Measurements from ENCODE around the gene KIAA1549.
"Not testable (repeated sequence)": the region's sequence is repeated elsewhere in the genome, so short reads cannot be mapped to it uniquely, and the experiment has no call there.

The KIAA1549 gene

GRCh38 chr7:138843632-138844580 is 137.3 kb downstream of the KIAA1549 start:
- DNase-seq: no peak

GRCh38 chr7:138842111-138842510 is 139.1 kb downstream of the KIAA1549 start:
- no peak for DNase-seq

GRCh38 chr7:138838166-138838565 is 143.0 kb downstream of the KIAA1549 start:
- DNase-seq: no peak

DNA sequence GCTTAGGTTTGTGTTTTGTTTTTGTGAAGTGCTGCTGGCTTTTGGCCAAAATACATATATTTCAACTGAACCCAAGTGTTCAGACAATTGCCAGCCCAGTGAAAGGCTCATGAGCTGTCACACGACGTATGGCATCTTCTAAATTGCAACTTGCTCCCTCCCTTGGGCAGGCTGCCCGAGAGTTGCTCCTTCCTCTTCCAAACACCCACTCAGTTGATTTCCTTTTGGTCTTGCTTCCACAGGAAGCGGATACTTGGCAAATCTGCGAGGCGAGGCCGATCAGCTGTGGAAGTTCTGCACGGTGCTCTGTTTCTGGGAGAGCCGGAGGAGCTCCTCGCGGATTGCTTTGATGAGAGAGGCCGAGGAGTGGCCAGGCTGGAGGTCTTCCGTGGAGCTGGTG is 143.6 kb downstream of the KIAA1549 start:
- DNase-seq: no peak

DNA sequence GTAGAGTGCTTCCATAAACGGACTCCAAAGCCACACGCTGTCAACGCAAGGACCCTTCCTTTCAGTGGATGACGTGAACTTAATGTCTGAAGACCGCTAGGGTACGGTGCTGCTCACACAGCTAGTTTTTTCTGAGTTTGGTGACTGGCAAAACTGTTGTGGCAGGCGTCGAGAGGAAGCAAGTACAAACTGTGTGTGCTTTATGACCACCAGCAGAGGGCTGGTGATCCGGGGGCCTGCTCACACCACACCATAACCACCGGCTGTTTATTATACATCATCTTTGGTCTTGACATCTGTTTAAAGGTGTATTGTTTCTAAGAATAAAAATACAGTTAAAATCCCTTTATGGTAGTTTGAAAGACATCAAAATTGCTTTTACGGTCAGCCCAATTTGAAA is 146.1 kb downstream of the KIAA1549 start:
- no peak for DNase-seq

DNA sequence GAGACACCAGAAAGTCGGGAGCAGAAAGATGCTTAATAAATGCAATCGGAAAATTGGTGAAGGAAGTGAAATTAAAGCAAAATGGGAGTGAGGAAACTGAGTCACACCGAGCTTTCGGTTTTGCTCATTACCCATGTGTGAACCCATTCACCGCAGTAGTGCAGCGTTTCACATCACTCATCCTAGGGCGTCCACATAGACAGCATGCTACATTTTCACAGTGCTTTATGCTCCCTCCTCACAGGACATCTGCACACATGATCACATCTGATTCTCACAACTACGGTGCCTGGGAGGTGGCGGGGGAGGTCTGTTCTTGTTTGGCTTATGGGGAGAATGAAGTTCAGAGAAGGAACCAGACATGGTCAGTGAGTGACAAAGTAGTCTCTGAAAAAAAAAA is 146.6 kb downstream of the KIAA1549 start:
- no peak for DNase-seq

DNA sequence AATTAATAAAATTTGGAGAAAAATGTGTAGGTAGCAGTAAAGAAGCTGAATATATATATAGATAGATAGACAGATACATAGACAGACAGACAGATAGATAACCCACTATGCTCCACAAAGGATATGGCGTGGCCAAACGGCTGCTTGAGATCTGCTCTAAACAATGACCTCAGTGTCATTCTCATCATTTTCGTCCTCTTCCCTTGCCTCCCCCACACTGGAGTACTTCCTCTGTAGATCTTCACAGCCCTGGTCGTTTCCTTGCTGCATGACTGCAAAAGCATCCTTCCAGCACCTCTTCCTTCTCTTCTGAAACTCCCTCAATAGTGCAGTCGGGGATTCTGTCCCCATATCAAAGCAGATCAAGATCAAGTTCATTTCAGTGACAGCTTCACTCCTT is 147.6 kb downstream of the KIAA1549 start:
- no peak for DNase-seq

- DNase-seq: no peak
These were observed 148.2 kb downstream of the KIAA1549 start for GRCh38 chr7:138832966-138833365.

GRCh38 chr7:138829335-138829734 is 151.9 kb downstream of the KIAA1549 start:
- no peak for DNase-seq

DNA sequence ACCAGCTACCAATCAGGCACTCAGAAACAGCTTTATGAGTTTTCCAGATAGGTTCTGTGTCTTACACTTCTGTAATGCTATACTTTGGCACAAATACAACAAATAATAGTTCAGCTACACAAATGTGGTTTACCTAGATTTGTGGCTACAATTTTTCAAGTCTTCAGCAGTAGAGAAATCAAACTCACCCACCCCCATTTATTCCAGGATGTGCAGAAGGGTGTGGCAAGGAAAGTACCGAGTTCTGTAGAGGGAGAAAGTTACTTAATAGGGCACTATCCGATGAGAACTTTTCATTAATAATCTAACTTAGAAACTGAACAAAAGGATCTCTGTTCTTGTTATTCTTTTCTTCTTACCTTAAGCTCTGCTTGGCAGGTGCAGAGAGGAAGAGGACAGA is 152.9 kb downstream of the KIAA1549 start:
- DNase-seq: no peak

DNA sequence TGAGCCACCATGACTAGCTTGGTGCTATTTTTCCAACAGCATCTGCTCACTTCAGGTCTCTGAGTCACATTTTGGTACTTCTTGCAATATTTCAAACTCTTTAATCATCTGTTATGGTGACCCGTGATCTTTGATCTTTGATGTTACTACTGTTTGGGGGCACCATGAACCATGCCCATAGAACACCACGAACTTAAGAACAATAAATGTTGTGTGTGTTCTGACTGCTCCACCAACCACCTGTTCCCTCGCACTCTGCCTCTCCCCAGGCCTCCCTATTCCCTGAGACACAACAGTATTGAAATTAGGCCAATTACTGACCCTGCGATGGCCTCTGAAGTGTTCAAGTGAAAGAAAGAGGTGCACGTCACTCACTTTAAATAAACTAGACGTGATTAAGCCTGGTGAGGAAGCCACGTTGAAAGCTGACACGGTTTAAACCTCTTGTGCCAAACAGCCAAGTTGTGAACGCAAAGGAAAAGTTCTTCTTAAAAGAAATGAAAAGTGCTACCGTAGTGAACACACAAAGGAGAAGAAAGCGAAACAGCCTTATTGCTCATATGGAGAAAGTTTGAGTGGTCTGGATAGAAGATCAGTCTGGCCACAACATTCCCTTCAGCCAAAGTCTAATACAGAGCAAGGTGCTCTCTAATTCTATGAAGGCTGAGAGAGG is 156.0 kb downstream of the KIAA1549 start:
- no peak for DNase-seq

DNA sequence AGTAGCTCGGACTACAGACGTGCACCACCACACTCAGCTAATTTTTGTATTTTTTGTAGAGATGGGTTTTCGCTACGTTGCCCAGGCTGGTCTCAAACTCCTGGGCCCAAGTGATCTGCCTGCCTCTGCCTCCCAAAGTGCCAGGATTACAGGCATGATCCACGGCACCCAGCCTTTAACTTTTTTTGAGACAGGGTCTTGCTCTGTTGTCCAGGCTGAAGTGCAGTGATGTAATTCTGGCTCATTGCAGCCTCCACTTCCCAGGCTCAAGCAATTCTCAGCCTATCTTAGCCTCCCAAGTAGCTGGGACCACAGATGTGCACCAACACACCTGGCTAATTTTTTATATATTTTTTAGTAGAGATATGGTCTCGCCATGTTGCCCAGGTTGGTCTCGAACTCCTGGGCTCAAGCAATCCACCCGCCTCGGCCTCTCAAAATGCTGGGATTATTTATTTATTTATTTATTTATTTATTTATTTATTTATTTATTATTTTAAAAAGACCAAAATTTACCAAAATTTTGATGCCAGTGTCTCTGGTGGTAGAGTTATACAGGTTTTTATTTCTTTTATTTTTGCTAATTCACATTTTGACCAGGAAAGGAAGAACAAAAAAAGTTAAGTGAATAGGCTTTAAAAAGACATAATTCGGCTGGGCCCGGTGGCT is 158.2 kb downstream of the KIAA1549 start:
- DNase-seq: no peak

DNA sequence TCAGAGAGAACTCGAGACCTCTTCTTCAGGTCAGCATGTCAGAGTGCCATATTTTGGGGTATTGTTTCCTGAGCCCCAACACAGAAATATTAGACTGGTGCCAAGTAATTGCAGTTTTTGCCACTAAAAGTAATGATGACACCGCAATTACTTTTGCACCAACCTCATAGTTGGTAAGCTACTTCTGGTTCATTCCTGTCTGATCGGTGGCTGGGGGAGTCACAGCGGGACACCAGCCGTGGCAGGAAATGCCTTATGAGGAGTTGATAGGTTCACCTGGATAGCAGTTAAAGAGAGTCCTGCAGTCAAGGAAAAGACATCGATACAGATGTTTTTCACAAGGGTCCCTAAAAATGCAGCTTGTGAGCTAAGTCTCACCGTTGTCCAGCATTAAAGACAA is 159.3 kb downstream of the KIAA1549 start:
- DNase-seq: no peak

DNA sequence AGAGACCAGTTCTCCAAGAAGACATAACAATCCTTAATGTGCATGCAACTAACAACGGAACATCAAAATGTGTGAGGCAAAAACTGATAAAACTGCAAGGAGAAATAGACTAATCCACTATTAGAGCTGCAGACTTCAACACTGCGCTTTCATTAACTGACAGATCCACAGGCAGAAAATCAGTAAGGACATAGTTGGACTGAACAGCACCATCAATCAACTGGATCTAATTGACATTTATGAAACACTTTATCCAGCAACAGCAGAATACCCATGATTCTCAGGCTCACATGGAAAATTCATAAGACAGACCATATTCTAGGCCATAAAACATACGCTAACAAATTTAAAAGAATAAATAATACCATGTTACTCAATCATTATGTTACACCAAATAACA is 161.6 kb downstream of the KIAA1549 start:
- DNase-seq: no peak

GRCh38 chr7:138816650-138817049 is 164.5 kb downstream of the KIAA1549 start:
- DNase-seq: no peak

DNA sequence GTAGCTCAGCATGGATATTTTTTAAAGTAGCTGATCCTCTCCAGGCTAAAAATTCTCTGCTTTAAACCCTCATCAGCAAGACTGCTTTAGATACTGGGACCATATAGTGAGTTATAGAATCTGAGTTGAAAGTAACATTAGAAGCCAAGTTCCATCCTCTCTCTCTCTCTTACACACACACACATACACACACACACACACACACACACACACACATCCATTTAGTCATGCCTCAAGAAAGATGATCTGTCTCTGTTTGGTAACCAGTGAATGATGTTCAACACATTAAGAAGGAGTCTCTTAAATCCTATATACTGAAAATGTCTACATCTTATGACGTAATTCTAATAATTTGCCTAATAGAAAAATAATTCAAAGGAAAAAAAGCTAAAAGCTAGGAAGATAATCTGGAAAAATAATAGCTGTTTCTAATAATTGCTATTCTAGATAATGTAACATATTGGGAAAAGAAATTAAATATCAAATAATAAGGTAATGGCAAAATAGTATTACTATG is 166.3 kb downstream of the KIAA1549 start:
- no peak for DNase-seq

DNA sequence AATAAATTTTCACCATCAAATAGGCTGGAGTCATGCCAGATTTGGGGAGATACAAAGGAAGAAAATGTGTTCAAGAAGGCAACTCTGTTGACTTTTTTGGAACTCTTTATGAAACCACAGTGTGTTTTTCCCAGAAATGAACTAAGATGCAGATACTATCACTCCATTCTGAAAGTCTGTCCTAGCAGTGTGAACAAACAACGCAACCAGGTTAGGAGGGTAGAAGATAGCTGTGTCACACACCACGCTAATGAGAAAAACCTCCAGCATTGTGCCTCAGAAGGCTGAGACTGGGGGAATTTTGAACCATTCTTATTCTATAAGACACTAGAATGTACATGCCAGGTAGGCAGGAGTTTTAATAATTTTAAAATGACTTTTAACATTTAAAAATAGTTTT is 167.2 kb downstream of the KIAA1549 start:
- no peak for DNase-seq

DNA sequence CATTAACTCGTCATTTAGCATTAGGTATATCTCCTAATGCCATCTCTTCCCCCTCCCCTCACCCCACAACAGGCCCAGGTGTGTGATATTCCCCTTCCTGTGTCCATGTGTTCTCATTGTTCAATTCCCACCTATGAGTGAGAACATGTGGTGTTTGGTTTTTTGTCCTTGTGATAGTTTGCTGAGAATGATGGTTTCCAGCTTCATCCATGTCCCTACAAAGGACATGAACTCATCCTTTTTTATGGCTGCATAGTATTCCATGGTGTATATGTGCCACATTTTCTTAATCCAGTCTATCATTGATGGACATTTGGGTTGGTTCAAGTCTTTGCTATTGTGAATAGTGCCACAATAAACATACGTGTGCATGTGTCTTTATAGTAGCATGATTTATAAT is 169.9 kb downstream of the KIAA1549 start:
- not testable (repeated sequence) for DNase-seq

GRCh38 chr7:138809346-138809745 is 171.8 kb downstream of the KIAA1549 start:
- DNase-seq: no peak

DNA sequence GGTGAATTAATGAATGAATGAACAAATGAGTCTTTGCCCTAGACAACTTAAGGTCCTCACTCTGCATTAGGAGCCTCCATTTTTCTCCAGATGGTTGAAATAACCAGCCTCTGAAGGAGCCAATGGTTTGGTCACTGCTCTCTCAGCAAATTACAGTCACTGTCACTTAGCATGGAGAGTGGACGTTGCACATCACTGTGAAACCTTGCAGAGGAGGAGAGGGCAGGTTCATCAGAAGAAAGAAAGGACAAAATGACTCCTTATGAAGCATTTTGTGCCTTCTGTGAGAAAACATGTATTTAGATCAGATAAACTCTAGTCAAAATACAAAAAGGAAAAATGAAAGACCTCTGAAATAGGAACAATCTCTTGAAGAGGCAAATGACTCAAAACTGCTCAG is 176.6 kb downstream of the KIAA1549 start:
- no peak for DNase-seq

- DNase-seq: no peak
These were observed 178.5 kb downstream of the KIAA1549 start for GRCh38 chr7:138802706-138803105.

DNA sequence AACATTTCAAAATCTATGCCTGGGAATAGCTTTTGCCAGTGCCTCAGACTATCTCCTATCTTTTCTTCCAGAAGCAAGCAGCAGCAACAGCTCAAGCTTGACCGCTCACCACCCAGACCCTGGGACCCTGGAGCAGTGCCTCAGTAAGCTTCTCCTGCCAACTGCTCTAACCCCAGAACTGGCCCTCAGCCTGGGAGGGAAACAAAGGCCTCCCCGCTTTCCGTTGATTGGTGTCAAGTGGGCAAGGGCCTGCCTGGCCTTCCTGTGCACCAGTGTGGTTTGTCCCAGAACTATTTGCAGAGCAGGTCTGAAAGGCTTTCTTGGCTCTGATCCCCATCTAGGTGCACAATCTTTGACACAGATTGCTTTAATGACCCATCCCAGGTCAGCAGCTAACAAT is 179.9 kb downstream of the KIAA1549 start:
- no peak for DNase-seq

- no peak for DNase-seq
These were observed 181.7 kb downstream of the KIAA1549 start for GRCh38 chr7:138799336-138800000.

All from T1000 (cell line).